GF-D8 (cell line): ENCODE data around the gene PSAPL1.

Experiments
- DNase-seq: peaks from one replicate; lab custom pipeline; 2025; lab: John Stamatoyannopoulos, UW

Gene PSAPL1

GRCh38 chr4:7418131-7418943 is 16.4 kb downstream of the PSAPL1 start:
- no peak for DNase-seq

- DNase-seq: no peak
Observed at GRCh38 chr4:7417639-7418038, 17.1 kb downstream of the PSAPL1 start.

GRCh38 chr4:7416745-7417432 is 17.8 kb downstream of the PSAPL1 start:
- DNase-seq: no peak

GRCh38 chr4:7415927-7416686 is 18.6 kb downstream of the PSAPL1 start:
- DNase-seq: no peak

GRCh38 chr4:7414736-7415510 is 19.8 kb downstream of the PSAPL1 start:
- DNase-seq: no peak

- no peak for DNase-seq
Observed at GRCh38 chr4:7414046-7414445, 20.7 kb downstream of the PSAPL1 start.

- no peak for DNase-seq
Observed at GRCh38 chr4:7412554-7412912, 22.2 kb downstream of the PSAPL1 start.

- DNase-seq: no peak
Observed at GRCh38 chr4:7411896-7412553, 22.7 kb downstream of the PSAPL1 start.

GRCh38 chr4:7411491-7411890 is 23.2 kb downstream of the PSAPL1 start:
- no peak for DNase-seq

GRCh38 chr4:7410446-7410845 is 24.3 kb downstream of the PSAPL1 start:
- DNase-seq: no peak

- DNase-seq: no peak
Observed at GRCh38 chr4:7408166-7408565, 26.6 kb downstream of the PSAPL1 start.

- no peak for DNase-seq
Observed at GRCh38 chr4:7403001-7403400, 31.7 kb downstream of the PSAPL1 start.

GRCh38 chr4:7402526-7402925 is 32.2 kb downstream of the PSAPL1 start:
- no peak for DNase-seq

- no peak for DNase-seq
Observed at GRCh38 chr4:7400671-7401298, 33.9 kb downstream of the PSAPL1 start.

GRCh38 chr4:7399440-7400234 is 35.1 kb downstream of the PSAPL1 start:
- no peak for DNase-seq

- DNase-seq: no peak
Observed at GRCh38 chr4:7398788-7399439, 35.8 kb downstream of the PSAPL1 start.

GRCh38 chr4:7398104-7398423 is 36.7 kb downstream of the PSAPL1 start:
- DNase-seq: no peak

GRCh38 chr4:7397206-7398103 is 37.3 kb downstream of the PSAPL1 start:
- DNase-seq: no peak
